GM18870 (cell line): Measurements from ENCODE around the gene RYR2.

Experiments
- ATAC-seq: cut with Tn5 transposase; IDR thresholded peaks from one replicate; pipeline ENCODE4 v1.9.1; 2021; ENCODE audit warnings: moderate library complexity; ENCODE audit not compliant: unreplicated experiment

Gene RYR2

DNA sequence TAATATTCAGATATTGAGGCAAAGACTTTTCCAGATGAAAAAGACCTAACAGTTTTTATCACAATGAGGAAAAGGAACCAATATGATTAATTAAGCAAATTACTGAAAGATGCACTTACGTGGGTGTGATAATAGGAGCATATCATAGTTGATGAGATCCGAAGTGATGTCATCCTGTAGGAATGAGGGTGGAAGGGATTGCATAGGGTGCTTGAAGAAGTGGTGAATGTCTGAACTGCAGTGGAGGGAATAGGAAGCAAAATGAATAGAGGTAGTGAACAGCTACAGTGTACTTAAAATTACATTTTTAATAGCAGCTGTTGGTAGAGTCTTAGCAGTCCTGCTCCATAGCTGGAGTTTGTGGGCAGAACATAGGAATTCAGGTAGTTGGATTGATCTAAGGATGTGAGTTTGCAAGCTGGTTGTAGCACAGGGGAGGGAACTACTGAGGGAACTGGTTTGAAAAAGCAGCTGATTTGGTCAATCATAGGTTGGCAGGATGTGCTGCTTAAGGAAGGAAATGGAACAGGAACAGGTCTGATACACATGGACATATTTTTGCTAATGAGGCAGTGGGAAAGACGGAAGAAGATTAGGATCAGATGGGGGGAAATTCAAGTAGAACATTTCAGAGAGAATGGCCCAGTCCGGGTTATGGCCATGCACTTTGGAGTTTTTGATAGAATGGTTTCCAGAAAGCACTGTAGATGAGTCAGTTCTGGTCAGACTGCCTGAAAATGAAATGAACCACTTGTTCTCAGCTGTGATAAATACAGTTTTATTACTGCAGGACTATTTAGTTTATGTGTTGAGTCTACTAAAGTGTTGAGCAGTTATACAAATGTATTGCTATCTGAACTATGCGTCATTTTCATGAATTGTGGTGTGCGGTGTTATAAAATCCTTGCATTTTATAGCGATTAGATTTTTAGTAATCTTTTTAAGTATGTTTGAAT, 155.8 kb downstream of the RYR2 start:
- no peak for ATAC-seq

GRCh38 chr1:237199026-237199425, 157.0 kb downstream of the RYR2 start:
- ATAC-seq: no peak

DNA sequence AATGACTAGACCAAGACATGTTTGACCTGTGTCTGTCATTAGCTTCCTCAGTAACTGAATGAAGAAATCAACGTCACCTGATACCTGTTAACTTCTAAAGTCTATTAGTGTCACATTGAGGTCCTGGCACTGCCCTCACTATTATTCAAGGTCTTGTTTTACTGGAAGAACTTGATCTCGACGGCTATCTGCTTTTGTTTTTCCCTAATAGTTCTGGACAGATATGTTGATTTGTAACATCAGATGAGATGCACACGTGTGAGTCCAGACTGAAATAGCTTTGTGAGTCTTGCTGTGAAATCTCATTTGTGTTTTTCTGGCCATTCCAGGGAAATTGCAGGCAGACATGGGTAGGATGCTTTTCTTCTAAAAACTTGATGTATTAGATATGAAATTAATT, 159.2 kb downstream of the RYR2 start:
- no peak for ATAC-seq

- ATAC-seq: no peak
These were observed 162.9 kb downstream of the RYR2 start for GRCh38 chr1:237204841-237205240.

GRCh38 chr1:237205400-237206064, 163.5 kb downstream of the RYR2 start:
- no peak for ATAC-seq

DNA sequence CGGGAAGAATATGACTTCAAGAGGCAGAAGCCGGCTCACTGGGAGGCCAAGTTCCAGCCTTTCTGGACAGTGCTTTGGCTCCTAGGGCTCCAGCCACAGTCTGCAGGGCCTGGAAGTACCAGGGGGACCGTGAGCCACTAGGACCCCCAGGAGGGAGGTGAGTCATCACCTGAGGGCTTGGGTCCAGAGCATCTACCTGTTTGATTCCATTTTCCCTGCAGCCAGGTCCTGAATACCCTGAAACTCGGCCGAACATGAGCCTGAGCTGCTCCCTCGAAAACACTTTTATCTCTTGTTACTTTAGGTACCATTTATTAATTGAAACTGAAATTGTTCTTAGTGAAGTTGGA, 164.1 kb downstream of the RYR2 start:
- no peak for ATAC-seq

- ATAC-seq: no peak
These were observed 169.0 kb downstream of the RYR2 start for GRCh38 chr1:237211031-237211430.

- no peak for ATAC-seq
These were observed 169.6 kb downstream of the RYR2 start for GRCh38 chr1:237211540-237211939.

GRCh38 chr1:237219751-237220642, 178.0 kb downstream of the RYR2 start:
- ATAC-seq: no peak

DNA sequence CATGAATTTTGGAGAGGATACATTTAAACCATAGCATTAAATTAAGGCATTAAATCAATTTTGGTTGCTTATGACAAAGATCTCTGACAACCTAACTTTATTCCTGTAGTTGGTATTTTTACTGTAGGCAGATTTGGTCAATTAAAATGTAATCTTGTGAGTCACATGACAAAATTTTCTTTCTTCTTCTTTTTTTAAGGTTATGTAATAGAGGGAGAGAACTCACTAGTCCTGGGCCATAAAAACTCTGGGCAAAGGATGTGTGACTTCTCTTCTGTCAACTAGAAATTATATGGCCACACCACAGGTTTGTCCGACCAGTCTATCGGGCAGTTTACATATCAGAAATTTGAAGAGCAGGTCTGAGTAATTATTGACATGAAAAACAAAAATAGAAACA, 181.4 kb downstream of the RYR2 start:
- no peak for ATAC-seq

GRCh38 chr1:237226177-237226944, 184.4 kb downstream of the RYR2 start:
- no peak for ATAC-seq

GRCh38 chr1:237227476-237227875, 185.5 kb downstream of the RYR2 start:
- no peak for ATAC-seq

GRCh38 chr1:237228421-237228820, 186.4 kb downstream of the RYR2 start:
- ATAC-seq: no peak

DNA sequence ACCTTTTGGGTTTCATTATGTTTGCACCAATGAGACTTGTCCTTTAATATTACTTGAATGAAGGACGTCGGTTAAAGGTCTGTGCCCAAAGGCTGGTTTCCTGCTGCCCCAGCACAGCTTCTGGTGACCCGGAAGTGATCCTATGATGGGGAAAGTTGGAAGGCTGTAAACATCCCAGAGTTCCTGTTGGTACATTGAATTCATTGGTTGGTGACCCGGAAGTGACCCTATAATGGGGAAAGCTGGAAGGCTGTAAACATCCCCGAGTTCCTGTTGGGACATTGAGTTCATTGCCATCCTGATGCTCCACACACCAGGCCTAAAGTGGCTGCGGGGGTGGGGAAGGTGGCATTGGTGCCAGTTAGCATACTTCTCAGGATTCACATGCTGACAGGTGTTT, 187.3 kb downstream of the RYR2 start:
- ATAC-seq: no peak

- no peak for ATAC-seq
These were observed 190.5 kb downstream of the RYR2 start for GRCh38 chr1:237232501-237232900.

- no peak for ATAC-seq
These were observed 193.1 kb downstream of the RYR2 start for GRCh38 chr1:237235091-237235490.

DNA sequence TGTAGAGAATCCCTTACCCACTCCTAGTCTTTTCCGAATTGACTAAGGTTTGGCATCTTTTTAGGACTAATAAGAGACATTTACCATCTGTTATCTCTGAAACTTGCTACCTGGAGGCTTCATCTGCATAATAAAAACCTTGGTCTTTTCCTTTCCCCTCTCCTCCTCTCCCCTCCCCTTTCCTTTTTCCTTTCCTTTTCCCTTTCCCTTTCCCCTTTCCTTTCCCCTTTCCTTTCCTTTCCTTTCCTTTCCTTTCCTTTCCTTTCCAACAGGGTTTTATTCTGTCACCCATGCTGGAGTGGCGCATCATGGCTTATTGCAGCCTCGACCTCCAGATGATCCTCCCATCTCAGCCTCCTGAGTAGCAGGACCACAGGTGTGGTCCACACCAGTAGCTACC, 195.7 kb downstream of the RYR2 start:
- no peak for ATAC-seq

- no peak for ATAC-seq
These were observed 197.3 kb downstream of the RYR2 start for GRCh38 chr1:237239248-237239647.

GRCh38 chr1:237241038-237241437, 199.1 kb downstream of the RYR2 start:
- ATAC-seq: no peak

DNA sequence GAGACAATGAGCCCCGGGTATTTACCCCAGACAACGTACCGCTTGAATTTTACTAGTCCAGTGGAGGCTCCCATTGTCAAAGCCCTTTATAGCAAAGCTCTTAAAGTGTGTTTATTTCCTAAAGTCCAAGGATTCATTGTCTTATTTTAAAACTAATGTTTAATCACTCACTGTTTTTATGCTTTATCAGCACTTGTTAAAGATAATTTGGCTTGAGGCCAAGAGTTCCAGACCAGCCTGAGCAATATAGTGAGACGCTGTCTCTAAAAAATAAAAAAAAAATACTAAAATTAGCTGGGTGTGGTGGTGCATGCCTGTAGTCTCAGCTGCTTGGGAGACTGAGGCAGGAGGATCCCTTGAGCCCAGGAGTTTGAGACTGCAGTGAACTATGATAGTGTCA, 202.8 kb downstream of the RYR2 start:
- no peak for ATAC-seq

GRCh38 chr1:237247442-237247841, 205.5 kb downstream of the RYR2 start:
- no peak for ATAC-seq
